ENCODE results near the gene TNFRSF6B.

Gene TNFRSF6B

DNA sequence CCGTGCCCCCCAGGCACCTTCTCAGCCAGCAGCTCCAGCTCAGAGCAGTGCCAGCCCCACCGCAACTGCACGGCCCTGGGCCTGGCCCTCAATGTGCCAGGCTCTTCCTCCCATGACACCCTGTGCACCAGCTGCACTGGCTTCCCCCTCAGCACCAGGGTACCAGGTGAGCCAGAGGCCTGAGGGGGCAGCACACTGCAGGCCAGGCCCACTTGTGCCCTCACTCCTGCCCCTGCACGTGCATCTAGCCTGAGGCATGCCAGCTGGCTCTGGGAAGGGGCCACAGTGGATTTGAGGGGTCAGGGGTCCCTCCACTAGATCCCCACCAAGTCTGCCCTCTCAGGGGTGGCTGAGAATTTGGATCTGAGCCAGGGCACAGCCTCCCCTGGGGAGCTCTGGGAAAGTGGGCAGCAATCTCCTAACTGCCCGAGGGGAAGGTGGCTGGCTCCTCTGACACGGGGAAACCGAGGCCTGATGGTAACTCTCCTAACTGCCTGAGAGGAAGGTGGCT lies 960 bp downstream of the TNFRSF6B start:
- Histone ChIP-seq H3K9ac (ENCODE audit: low read length) (no peak overlapping the region), H3K27me3 (ENCODE audit: control insufficient read depth, insufficient read depth, low read length) (no peaks in the 10 kb centered on the region), H3K4me3 (ENCODE audit: low read length) (no peak overlapping the region), H3K36me3 (ENCODE audit: control insufficient read depth, insufficient read depth, low read length) (no peaks in the 10 kb centered on the region), H3K9me3 (ENCODE audit: control insufficient read depth, low read length) (no peaks in the 10 kb centered on the region), H3K4me1 (ENCODE audit: control insufficient read depth, insufficient read depth, low read length) (peaks cover 27% of the 10 kb centered on the region)

GRCh38 chr20:63697868-63698545 lies 1.6 kb downstream of the TNFRSF6B start:
- H3K27me3 ChIP-seq (ENCODE audit: control insufficient read depth, insufficient read depth, low read length), result no peaks in the 10 kb centered on the region
- no peaks in the 10 kb centered on the region for H3K36me3 ChIP-seq (ENCODE audit: control insufficient read depth, insufficient read depth, low read length)
- H3K9me3 ChIP-seq (ENCODE audit: control insufficient read depth, low read length), result no peaks in the 10 kb centered on the region
- no peak overlapping the region for H3K4me3 ChIP-seq (ENCODE audit: low read length)
- no peak overlapping the region for H3K9ac ChIP-seq (ENCODE audit: low read length)
- peaks cover 25% of the 10 kb centered on the region for H3K4me1 ChIP-seq (ENCODE audit: control insufficient read depth, insufficient read depth, low read length)

DNA sequence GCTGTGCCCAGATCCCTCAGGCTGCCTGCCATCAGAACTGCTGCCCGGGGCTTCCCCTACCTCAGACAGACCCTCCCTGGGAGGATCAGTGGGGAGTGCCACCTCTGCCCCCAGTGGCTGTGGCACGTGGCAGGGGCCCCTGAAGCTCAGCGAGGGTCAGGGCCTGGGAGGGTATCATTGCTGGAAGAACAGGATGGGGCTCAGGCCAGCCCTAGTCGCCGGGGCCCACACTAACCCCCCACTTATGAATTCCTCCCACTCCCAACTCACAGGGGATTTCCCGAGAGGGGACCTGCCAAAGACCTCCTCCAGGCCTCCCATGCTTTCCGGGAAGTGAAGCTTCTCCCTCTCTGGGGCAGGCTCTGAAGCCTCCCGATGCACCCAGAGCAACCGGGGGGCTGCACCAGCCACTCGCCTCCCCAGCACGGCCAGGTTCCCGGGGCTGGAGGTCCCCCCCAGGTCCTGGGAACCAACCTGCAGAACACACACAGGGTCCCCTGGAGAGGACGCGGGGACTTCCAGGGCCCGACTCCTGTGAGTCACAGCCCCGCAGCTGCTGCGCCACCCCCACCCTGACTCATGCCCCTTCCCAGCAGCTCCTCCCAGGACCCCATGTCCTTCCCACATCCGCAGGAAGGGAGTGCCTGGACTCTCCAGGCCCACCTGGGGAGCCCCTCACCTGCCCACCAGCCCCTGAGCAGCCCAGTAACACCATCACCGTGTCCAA lies 2.5 kb downstream of the TNFRSF6B start:
- H3K4me1 ChIP-seq (ENCODE audit: control insufficient read depth, insufficient read depth, low read length), result peaks cover 25% of the 10 kb centered on the region
- no peak overlapping the region for H3K9ac ChIP-seq (ENCODE audit: low read length)
- no peaks in the 10 kb centered on the region for H3K36me3 ChIP-seq (ENCODE audit: control insufficient read depth, insufficient read depth, low read length)
- no peaks in the 10 kb centered on the region for H3K27me3 ChIP-seq (ENCODE audit: control insufficient read depth, insufficient read depth, low read length)
- no peaks in the 10 kb centered on the region for H3K9me3 ChIP-seq (ENCODE audit: control insufficient read depth, low read length)
- no peak overlapping the region for H3K4me3 ChIP-seq (ENCODE audit: low read length)

DNA sequence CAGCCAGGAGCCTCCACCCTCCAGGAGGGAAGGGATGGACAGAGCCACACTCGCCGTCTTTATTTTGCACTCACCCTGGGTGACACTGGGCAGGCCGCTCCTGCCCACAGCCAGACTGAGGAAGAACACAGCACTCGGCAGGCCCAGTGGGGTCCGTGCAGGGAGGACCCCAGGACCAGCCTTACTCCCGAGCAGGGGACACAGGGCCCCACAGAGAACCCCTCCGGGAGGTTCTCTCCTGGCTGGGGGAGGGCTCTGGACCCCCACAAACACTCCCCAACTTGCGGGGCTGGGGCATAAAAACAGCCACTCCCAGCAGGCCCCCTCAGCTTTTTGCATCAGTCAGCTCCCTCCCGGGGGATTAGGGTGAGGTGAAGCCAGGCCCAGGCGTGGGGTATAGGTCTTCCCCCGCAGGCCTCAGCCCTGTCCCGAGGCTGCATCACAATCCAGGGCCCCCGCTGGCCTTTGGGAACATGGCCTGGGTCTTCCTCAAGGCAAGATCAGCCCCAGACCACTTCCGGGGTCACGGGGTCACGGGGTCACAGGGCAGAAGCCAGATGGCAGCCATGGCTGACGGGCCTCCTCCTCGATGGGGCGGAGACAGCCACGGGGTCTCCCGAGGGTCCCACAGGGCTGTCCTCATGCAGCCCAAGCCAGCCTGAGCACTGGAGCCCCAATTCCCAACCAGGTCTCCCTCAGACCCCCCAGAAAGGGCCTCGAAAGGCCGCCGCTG lies 3.2 kb downstream of the TNFRSF6B start:
- Histone ChIP-seq H3K27me3 (ENCODE audit: control insufficient read depth, insufficient read depth, low read length) (no peaks in the 10 kb centered on the region), H3K4me1 (ENCODE audit: control insufficient read depth, insufficient read depth, low read length) (peaks cover 25% of the 10 kb centered on the region), H3K9ac (ENCODE audit: low read length) (no peak overlapping the region), H3K36me3 (ENCODE audit: control insufficient read depth, insufficient read depth, low read length) (peaks cover 6% of the 10 kb centered on the region), H3K9me3 (ENCODE audit: control insufficient read depth, low read length) (no peaks in the 10 kb centered on the region), H3K4me3 (ENCODE audit: low read length) (no peak overlapping the region)

DNA sequence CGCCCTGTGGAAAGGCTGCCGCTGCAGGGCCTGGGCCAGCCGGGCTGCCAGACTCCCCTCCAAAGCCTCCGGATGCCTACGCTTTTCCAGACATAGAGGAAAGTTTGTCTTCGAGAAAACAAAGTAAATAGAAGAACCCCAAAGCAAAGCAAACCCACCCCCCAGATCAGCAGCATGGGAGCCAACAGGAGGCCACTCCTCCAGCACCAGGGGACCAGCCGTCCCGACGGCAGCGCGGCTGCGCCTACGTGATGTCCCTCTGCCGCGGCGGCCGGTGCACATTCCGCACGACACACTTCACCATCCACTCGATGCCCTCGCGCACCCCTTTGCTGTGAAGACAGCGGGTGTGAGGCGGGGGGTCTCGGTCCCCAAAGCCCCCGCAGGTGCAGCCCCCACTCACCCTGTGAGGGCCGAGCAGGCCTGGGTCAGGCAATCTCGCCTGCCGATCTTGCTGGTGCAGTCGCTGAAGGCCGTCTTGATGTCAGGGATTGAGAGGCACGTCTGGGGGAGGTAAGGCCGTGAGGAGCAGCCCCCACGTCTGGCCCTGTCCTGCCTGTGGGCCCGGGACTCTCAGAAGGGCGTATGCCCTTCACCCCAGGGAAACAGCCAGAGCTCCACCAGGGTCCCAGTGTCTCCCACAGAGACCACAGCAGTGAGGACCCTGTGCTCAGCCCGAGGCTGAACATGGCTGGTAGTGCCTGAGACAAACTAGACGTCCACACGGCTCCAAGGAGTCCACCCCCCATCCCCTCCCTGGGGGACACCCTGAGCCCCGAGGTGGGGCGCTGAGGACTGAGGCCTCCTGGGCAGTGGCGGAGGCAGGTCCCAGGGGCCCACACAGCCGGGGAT lies 4.0 kb downstream of the TNFRSF6B start:
- H3K9ac ChIP-seq (ENCODE audit: low read length), result no peak overlapping the region
- H3K4me3 ChIP-seq (ENCODE audit: low read length), result no peak overlapping the region
- no peaks in the 10 kb centered on the region for H3K9me3 ChIP-seq (ENCODE audit: control insufficient read depth, low read length)
- H3K4me1 ChIP-seq (ENCODE audit: control insufficient read depth, insufficient read depth, low read length), result peaks cover 25% of the 10 kb centered on the region
- peaks cover 6% of the 10 kb centered on the region for H3K36me3 ChIP-seq (ENCODE audit: control insufficient read depth, insufficient read depth, low read length)
- H3K27me3 ChIP-seq (ENCODE audit: control insufficient read depth, insufficient read depth, low read length), result no peaks in the 10 kb centered on the region

DNA sequence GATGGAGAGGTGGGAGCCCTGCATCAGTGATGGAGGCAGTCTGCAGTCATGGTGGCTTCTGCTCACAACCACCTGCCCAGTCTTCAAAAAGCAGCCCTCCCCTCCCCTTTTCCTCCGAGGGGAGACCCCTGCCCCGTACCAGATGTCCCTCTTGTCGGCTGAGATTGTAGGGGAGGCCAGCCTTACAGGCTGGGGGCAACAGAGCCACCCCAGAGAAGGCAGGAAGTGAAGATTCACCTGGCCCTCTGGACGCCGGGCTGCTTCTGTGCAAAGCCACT lies 4.5 kb downstream of the TNFRSF6B start:
- H3K4me1 ChIP-seq (ENCODE audit: control insufficient read depth, insufficient read depth, low read length), result peaks cover 25% of the 10 kb centered on the region
- no peaks in the 10 kb centered on the region for H3K27me3 ChIP-seq (ENCODE audit: control insufficient read depth, insufficient read depth, low read length)
- H3K36me3 ChIP-seq (ENCODE audit: control insufficient read depth, insufficient read depth, low read length), result peaks cover 6% of the 10 kb centered on the region

GRCh38 chr20:63701329-63702035 lies 5.0 kb downstream of the TNFRSF6B start:
- Histone ChIP-seq H3K4me1 (ENCODE audit: control insufficient read depth, insufficient read depth, low read length) (peaks cover 24% of the 10 kb centered on the region), H3K27me3 (ENCODE audit: control insufficient read depth, insufficient read depth, low read length) (no peaks in the 10 kb centered on the region), H3K9ac (ENCODE audit: low read length) (no peak overlapping the region), H3K4me3 (ENCODE audit: low read length) (no peak overlapping the region), H3K36me3 (ENCODE audit: control insufficient read depth, insufficient read depth, low read length) (peaks cover 6% of the 10 kb centered on the region), H3K9me3 (ENCODE audit: control insufficient read depth, low read length) (no peaks in the 10 kb centered on the region)

More for the DNA sequence above, 4.5 kb downstream of the TNFRSF6B start:
- Histone ChIP-seq H3K9ac (ENCODE audit: low read length) (no peak overlapping the region), H3K9me3 (ENCODE audit: control insufficient read depth, low read length) (no peaks in the 10 kb centered on the region), H3K4me3 (ENCODE audit: low read length) (no peak overlapping the region)

GRCh38 chr20:63702036-63702665 lies 5.7 kb downstream of the TNFRSF6B start:
- Histone ChIP-seq H3K4me3 (ENCODE audit: low read length) (no peak overlapping the region), H3K27me3 (ENCODE audit: control insufficient read depth, insufficient read depth, low read length) (no peaks in the 10 kb centered on the region), H3K9ac (ENCODE audit: low read length) (no peak overlapping the region), H3K9me3 (ENCODE audit: control insufficient read depth, low read length) (no peaks in the 10 kb centered on the region), H3K36me3 (ENCODE audit: control insufficient read depth, insufficient read depth, low read length) (peaks cover 6% of the 10 kb centered on the region), H3K4me1 (ENCODE audit: control insufficient read depth, insufficient read depth, low read length) (peaks cover 22% of the 10 kb centered on the region)

- no peak overlapping the region for H3K4me3 ChIP-seq (ENCODE audit: low read length)
- no peaks in the 10 kb centered on the region for H3K27me3 ChIP-seq (ENCODE audit: control insufficient read depth, insufficient read depth, low read length)
- no peak overlapping the region for H3K9ac ChIP-seq (ENCODE audit: low read length)
- peaks cover 6% of the 10 kb centered on the region for H3K36me3 ChIP-seq (ENCODE audit: control insufficient read depth, insufficient read depth, low read length)
- H3K4me1 ChIP-seq (ENCODE audit: control insufficient read depth, insufficient read depth, low read length), result peaks cover 14% of the 10 kb centered on the region
- no peaks in the 10 kb centered on the region for H3K9me3 ChIP-seq (ENCODE audit: control insufficient read depth, low read length)
Observed at GRCh38 chr20:63702751-63703470, 6.5 kb downstream of the TNFRSF6B start.

- H3K36me3 ChIP-seq (ENCODE audit: control insufficient read depth, insufficient read depth, low read length), result peaks cover 6% of the 10 kb centered on the region
- no peaks in the 10 kb centered on the region for H3K9me3 ChIP-seq (ENCODE audit: control insufficient read depth, low read length)
- peaks cover 14% of the 10 kb centered on the region for H3K4me1 ChIP-seq (ENCODE audit: control insufficient read depth, insufficient read depth, low read length)
Observed at GRCh38 chr20:63703471-63703975, 7.1 kb downstream of the TNFRSF6B start.

More at GRCh38 chr20:63703471-63703975, 7.1 kb downstream of the TNFRSF6B start:
- no peaks in the 10 kb centered on the region for H3K27me3 ChIP-seq (ENCODE audit: control insufficient read depth, insufficient read depth, low read length)
- H3K9ac ChIP-seq (ENCODE audit: low read length), result no peak overlapping the region
- H3K4me3 ChIP-seq (ENCODE audit: low read length), result no peak overlapping the region
